Measurements from ENCODE around the gene KLHL14. TPM values are rescaled to one million over a fixed set of nuclear protein-coding genes. Genes with fewer than 3 reads are reported as not detected.

Gene KLHL14
- total and polyA plus RNA-seq, 10 of the 15 experiments (the other 5 are each of a cell fraction or from before 2014, with no cell fraction given): 0.03 to 0.05 TPM; not detected in 8

DNA sequence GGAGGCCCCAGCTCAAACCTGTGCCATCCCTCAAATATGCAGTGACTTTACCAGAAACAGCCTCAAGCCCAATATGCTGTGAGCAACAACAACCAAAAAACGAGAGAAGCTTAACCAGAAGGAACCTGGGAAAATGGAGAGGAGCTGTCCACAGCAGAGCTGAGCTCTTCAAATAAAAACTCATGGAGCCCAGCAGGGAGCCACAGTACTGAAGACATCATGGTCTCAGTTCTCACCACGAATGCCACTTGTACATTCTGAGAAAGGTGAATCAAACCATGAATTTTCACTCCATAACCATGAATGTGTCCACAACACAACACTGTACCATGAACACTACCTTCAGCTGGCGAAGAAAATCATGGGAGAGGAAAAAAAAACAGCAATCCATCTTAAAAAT lies 50.5 kb downstream of the KLHL14 start:
- Histone ChIP-seq H3K4me2 (ENCODE audit: control insufficient read depth, insufficient read depth) (no peak overlapping the region), H3K36me3 (ENCODE audit: control insufficient read depth in 2 of 2, insufficient read depth in 2 of 2, low read length in 1 of 2) (no peaks in the 10 kb centered on the region), H2AFZ (ENCODE audit: control insufficient read depth, low read depth, low read length) (no peak overlapping the region), H3K9ac (ENCODE audit: control insufficient read depth, insufficient read depth, low read length) (no peak overlapping the region), H3K27ac (ENCODE audit: control insufficient read depth, insufficient read depth) (no peak overlapping the region), H4K20me1 (ENCODE audit: control insufficient read depth, insufficient read depth) (no peaks in the 10 kb centered on the region), H3K27me3 (replicated peaks in 1 of 2; ENCODE audit: control insufficient read depth in 2 of 2, insufficient read depth in 2 of 2, low read length in 1 of 2) (no peaks in the 10 kb centered on the region), H3K4me3 (no peak overlapping the region), H3K4me1 (ENCODE audit: control insufficient read depth, insufficient read depth, low read length) (no peaks in the 10 kb centered on the region), H3K79me2 (ENCODE audit: control insufficient read depth, insufficient read depth, low read length) (no peaks in the 10 kb centered on the region), H3K9me3 (replicated peaks; ENCODE audit: control insufficient read depth, insufficient read depth, low read length) (no peaks in the 10 kb centered on the region)
- no TSS peak for BruUV-seq (replicated peaks)
- 2% methylated on average over 3 of the region's 3 CpGs for WGBS (ENCODE audit: insufficient coverage, insufficient replicate concordance, low lambda C conversion rate, missing lambda C conversion rate)
- FAIRE-seq: no peak
- in situ Hi-C loops (cut with MboI): loop anchor here (25.0 kb wide), 1 partner anchor 215 kb away; no protein-coding TSS in a partner anchor
- RAD21 ChIA-PET (ENCODE audit: unreplicated experiment): no interaction called here
- TF ChIP-seq IRF4 (IDR thresholded peaks at IDR 0.05; ENCODE audit: low read depth, low read length): no peak
- no peak for TF ChIP-seq HDAC6 (IDR thresholded peaks at IDR 0.05; ENCODE audit: unreplicated experiment)
- TF ChIP-seq MEF2B (IDR thresholded peaks at IDR 0.05; ENCODE audit: partially characterized antibody, poor library complexity, severe bottlenecking): no peak
- TF ChIP-seq SP1 (IDR thresholded peaks at IDR 0.05; ENCODE audit: low read depth, low read length): no peak
- no peak for TF ChIP-seq RAD51 (IDR thresholded peaks at IDR 0.05)
- TF ChIP-seq IKZF1 (conservative IDR thresholded peaks at IDR 0.05): no peak
- no peak for TF ChIP-seq TARDBP (IDR thresholded peaks at IDR 0.05; ENCODE audit: borderline replicate concordance)
- TF ChIP-seq EED (IDR thresholded peaks at IDR 0.05; ENCODE audit: low read depth): no peak
- TF ChIP-seq POU2F2 (IDR thresholded peaks at IDR 0.05; ENCODE audit: borderline replicate concordance, low read depth, low read length): no peak
- no peak for TF ChIP-seq HCFC1 (IDR thresholded peaks at IDR 0.05; ENCODE audit: low read length)
- no peak for TF ChIP-seq ZNF592 (IDR thresholded peaks at IDR 0.05)
- no peak for TF ChIP-seq BMI1 (IDR thresholded peaks at IDR 0.05; ENCODE audit: borderline replicate concordance)
- no peak for TF ChIP-seq ZNF24 (IDR thresholded peaks at IDR 0.05)
- no peak for TF ChIP-seq MYB (IDR thresholded peaks at IDR 0.05; ENCODE audit: borderline replicate concordance, low read depth, low read length)
- no peak for TF ChIP-seq PRDM15 (CRISPR knock-in tag; IDR thresholded peaks at IDR 0.05)
- TF ChIP-seq GABPA (IDR thresholded peaks at IDR 0.05; ENCODE audit: low read depth): no peak
- DNase-seq (ENCODE audit: low read depth, low spot score): no peak
- intact Hi-C loops (cut with micrococcal nuclease; ENCODE audit: unreplicated experiment): no loop called here
- SMC1A ChIA-PET (ENCODE audit: uncharacterized antibody, unreplicated experiment): no interaction called here
- CTCF ChIA-PET: no interaction called here
- POLR2A ChIA-PET: no interaction called here
- ATAC-seq: no peak

All from GM12878 (cell line).